Activated CD4-positive, CD25-positive, alpha-beta regulatory T cell treated with anti-CD3 and anti-CD28 coated beads, Interleukin-2, amount 50 U/mL, for 16 hours (primary cell): Measurements from ENCODE around the gene FAM83G.
"Not testable (repeated sequence)": the region's sequence is repeated elsewhere in the genome, so short reads cannot be mapped to it uniquely, and the experiment has no call there.

ENCODE experiments used
- DNase-seq: peaks from one replicate; pipeline ENCODE4 v3.0.0-alpha.2; 2020; ENCODE audit warnings: low read depth, low spot score

FAM83G gene

GRCh38 chr17:19004421-19005136 is at the start of gene FAM83G:
Gene FAM83G, minus strand, starts transcription at chr17:19004764. Its CDS starts 723 bp downstream, at chr17:19004041.
- DNase-seq: peak; percentile 74

- DNase-seq: not testable (repeated sequence)
Measured at GRCh38 chr17:19048826-19049225, 44.3 kb upstream of the FAM83G start.

- not testable (repeated sequence) for DNase-seq
Measured at GRCh38 chr17:19047510-19047909, 42.9 kb upstream of the FAM83G start.

GRCh38 chr17:19046782-19047375 is 42.3 kb upstream of the FAM83G start, which contains the start of gene GRAP:
Gene GRAP, minus strand, starts transcription at chr17:19046957. Its CDS starts 31 bp downstream, at chr17:19046926.
- not testable (repeated sequence) for DNase-seq

- not testable (repeated sequence) for DNase-seq
Measured at GRCh38 chr17:19044643-19045042, 40.1 kb upstream of the FAM83G start.

GRCh38 chr17:19043032-19043431 is 38.5 kb upstream of the FAM83G start:
- not testable (repeated sequence) for DNase-seq

- DNase-seq: not testable (repeated sequence)
Measured at GRCh38 chr17:19042369-19042768, 37.8 kb upstream of the FAM83G start.

- DNase-seq: not testable (repeated sequence)
Measured at GRCh38 chr17:19041871-19042270, 37.3 kb upstream of the FAM83G start.

GRCh38 chr17:19040350-19040749 is 35.8 kb upstream of the FAM83G start:
- not testable (repeated sequence) for DNase-seq

GRCh38 chr17:19038730-19039129 is 34.2 kb upstream of the FAM83G start:
- DNase-seq: not testable (repeated sequence)

GRCh38 chr17:19038007-19038406 is 33.4 kb upstream of the FAM83G start:
- not testable (repeated sequence) for DNase-seq

GRCh38 chr17:19037547-19037946 is 33.0 kb upstream of the FAM83G start:
- not testable (repeated sequence) for DNase-seq

- DNase-seq: not testable (repeated sequence)
Measured at GRCh38 chr17:19036186-19036585, 31.6 kb upstream of the FAM83G start.

- DNase-seq: not testable (repeated sequence)
Measured at GRCh38 chr17:19032377-19032988, 27.9 kb upstream of the FAM83G start.

GRCh38 chr17:19031729-19032128 is 27.2 kb upstream of the FAM83G start:
- not testable (repeated sequence) for DNase-seq

- DNase-seq: not testable (repeated sequence)
Measured at GRCh38 chr17:19030771-19031449, 26.3 kb upstream of the FAM83G start.

- not testable (repeated sequence) for DNase-seq
Measured at GRCh38 chr17:19029740-19030139, 25.2 kb upstream of the FAM83G start.

GRCh38 chr17:19028671-19029070 is 24.1 kb upstream of the FAM83G start:
- not testable (repeated sequence) for DNase-seq

GRCh38 chr17:19024101-19025078 is 19.8 kb upstream of the FAM83G start:
- no peak for DNase-seq

GRCh38 chr17:19023209-19023999 is 18.8 kb upstream of the FAM83G start:
- DNase-seq: no peak
